ENCODE results near the gene SH3PXD2A.

DNA sequence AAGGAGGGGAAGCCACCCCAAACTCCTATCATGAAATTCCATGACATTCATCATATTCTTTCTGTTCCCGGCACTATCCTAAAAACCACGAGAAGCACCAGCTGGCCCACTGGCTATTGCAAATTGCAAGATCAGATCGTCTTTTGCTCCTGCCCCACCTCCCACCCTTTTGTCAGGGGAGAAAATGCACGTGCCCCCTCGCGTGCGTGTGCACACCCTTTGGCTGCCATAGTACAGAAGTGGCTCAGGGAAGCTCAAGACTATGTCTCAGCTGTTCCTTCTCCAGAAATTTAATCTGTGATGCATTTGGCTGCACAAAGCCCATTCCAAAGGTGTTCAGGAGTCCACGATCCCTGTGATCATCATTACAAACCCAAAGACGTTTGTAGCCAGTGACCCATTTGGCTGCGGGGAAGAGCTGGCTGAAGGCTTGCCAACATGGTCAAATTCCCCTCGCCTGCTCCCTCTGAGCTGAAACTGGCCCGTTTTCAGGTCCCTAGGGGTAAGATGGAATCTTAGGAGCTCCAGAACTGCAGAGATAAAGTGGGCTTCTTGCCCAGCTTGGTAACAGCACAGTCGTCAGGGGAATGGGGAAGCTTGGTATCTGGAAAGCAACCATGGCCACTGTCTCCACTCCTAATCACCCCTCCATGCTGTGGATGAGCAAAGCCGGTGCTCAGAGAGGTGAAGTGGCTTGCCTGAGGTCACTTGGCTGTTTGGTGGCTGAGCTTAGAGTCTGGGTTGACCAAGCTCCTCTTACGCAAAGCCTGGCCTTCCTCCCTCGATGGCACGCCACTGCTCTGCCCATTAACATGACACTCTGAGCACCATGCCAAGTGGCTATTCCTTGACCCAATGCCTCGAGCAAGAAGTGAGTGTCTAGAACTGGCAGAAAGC, 206.5 kb downstream of the SH3PXD2A start:
- TF ChIP-seq, protein P1, sequence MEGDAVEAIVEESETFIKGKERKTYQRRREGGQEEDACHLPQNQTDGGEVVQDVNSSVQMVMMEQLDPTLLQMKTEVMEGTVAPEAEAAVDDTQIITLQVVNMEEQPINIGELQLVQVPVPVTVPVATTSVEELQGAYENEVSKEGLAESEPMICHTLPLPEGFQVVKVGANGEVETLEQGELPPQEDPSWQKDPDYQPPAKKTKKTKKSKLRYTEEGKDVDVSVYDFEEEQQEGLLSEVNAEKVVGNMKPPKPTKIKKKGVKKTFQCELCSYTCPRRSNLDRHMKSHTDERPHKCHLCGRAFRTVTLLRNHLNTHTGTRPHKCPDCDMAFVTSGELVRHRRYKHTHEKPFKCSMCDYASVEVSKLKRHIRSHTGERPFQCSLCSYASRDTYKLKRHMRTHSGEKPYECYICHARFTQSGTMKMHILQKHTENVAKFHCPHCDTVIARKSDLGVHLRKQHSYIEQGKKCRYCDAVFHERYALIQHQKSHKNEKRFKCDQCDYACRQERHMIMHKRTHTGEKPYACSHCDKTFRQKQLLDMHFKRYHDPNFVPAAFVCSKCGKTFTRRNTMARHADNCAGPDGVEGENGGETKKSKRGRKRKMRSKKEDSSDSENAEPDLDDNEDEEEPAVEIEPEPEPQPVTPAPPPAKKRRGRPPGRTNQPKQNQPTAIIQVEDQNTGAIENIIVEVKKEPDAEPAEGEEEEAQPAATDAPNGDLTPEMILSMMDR (IDR thresholded peaks at IDR 0.05) = no peak
- no peak for TF ChIP-seq POLR2A (IDR thresholded peaks at IDR 0.05)
